Loucy (cell line): ENCODE measurements around the gene SYNGR1.

Experiments
- CTCF ChIP-seq: fragments of 200-600 bp; sonication (generic); conservative IDR thresholded peaks from 2 replicates; pipeline ENCODE4 v1.5.1; 2014; ENCODE audit warnings: mild to moderate bottlenecking, antibody characterized with exemption, low read length
- EZH2phosphoT487 ChIP-seq: fragments of 200-600 bp; IDR thresholded peaks from 2 replicates; pipeline ENCODE4 v1.6.1; 2018; ENCODE audit warnings: antibody characterized with exemption, mild to moderate bottlenecking, moderate library complexity, borderline replicate concordance

- no peak for TF ChIP-seq CTCF
- no peak for TF ChIP-seq EZH2phosphoT487
Measured at GRCh38 chr22:39312410-39312809, 37.4 kb upstream of the SYNGR1 start.
